ENCODE measurements around the gene FGD4.

GRCh38 chr12:32544893-32545292, 145.5 kb downstream of the FGD4 start:
- TF ChIP-seq POLR2A (IDR thresholded peaks at IDR 0.05) (no peak), CTCF (IDR thresholded peaks at IDR 0.05) (no peak)
